NCI-H2196 (cell line): ENCODE results near the gene FAM43B.
A peak's percentile ranks its signal among the peaks of the same experiment; 100 is the strongest.
"Not testable (repeated sequence)": the region's sequence is repeated elsewhere in the genome, so short reads cannot be mapped to it uniquely, and the experiment has no call there.

Experiments
- DNase-seq: peaks from one replicate; lab custom pipeline; 2025; ENCODE audit not compliant: unreplicated experiment; lab: John Stamatoyannopoulos, UW

FAM43B gene

GRCh38 chr1:20551945-20552727 is at the start of gene FAM43B:
FAM43B (plus strand) TSS chr1:20552573; CDS start chr1:20552974, 401 bp downstream.
- peak; percentile 33 for DNase-seq

- DNase-seq = no peak
Observed at GRCh38 chr1:20505488-20505887, 46.9 kb upstream of the FAM43B start.

GRCh38 chr1:20507248-20507563 is 45.2 kb upstream of the FAM43B start:
- DNase-seq = no peak

- peak; percentile 93 for DNase-seq
Observed at GRCh38 chr1:20507564-20508410, 44.6 kb upstream of the FAM43B start, which contains the start of gene MUL1. MUL1 (minus strand) TSS chr1:20508151; CDS start chr1:20508024, 127 bp downstream.

GRCh38 chr1:20508411-20508771 is 44.0 kb upstream of the FAM43B start:
- DNase-seq = no peak

GRCh38 chr1:20511518-20512428 is 40.6 kb upstream of the FAM43B start:
- DNase-seq = no peak

GRCh38 chr1:20519609-20520262 is 32.6 kb upstream of the FAM43B start:
- DNase-seq = not testable (repeated sequence)

- DNase-seq = peak; percentile 83
Observed at GRCh38 chr1:20521960-20522861, 30.2 kb upstream of the FAM43B start.

GRCh38 chr1:20526267-20526666 is 26.1 kb upstream of the FAM43B start:
- no peak for DNase-seq

- no peak for DNase-seq
Observed at GRCh38 chr1:20528221-20528620, 24.2 kb upstream of the FAM43B start.

GRCh38 chr1:20530306-20530705 is 22.1 kb upstream of the FAM43B start:
- no peak for DNase-seq

- peak; percentile 19 for DNase-seq
Observed at GRCh38 chr1:20530901-20531300, 21.5 kb upstream of the FAM43B start.

- no peak for DNase-seq
Observed at GRCh38 chr1:20533635-20534034, 18.7 kb upstream of the FAM43B start.

- DNase-seq = no peak
Observed at GRCh38 chr1:20534659-20535417, 17.5 kb upstream of the FAM43B start.

GRCh38 chr1:20538227-20538626 is 14.1 kb upstream of the FAM43B start:
- peak; percentile 24 for DNase-seq

- DNase-seq = peak; percentile 12
Observed at GRCh38 chr1:20538760-20539551, 13.4 kb upstream of the FAM43B start.

GRCh38 chr1:20540281-20540680 is 12.1 kb upstream of the FAM43B start:
- no peak for DNase-seq

GRCh38 chr1:20546637-20547036 is 5.7 kb upstream of the FAM43B start:
- DNase-seq = no peak
